Effector memory CD4-positive, alpha-beta T cell (primary cell): Measurements from ENCODE around the gene FAM72D.
"Not testable (repeated sequence)": the region's sequence is repeated elsewhere in the genome, so short reads cannot be mapped to it uniquely, and the experiment has no call there.

Experiments
- DNase-seq, 3 donors: peaks; one replicate each; pipeline ENCODE4 v3.0.0-alpha.2; 2020
- H3K27ac ChIP-seq: 2 replicates; pipeline ENCODE4 v1.7.0; 2013; ENCODE audit warnings: mild to moderate bottlenecking, low read length, moderate library complexity; ENCODE audit not compliant: insufficient read depth, poor library complexity, severe bottlenecking
- H3K27me3 ChIP-seq: replicated peaks from 2 replicates; pipeline ENCODE4 v1.7.0; 2013; ENCODE audit warnings: mild to moderate bottlenecking, low read length; ENCODE audit not compliant: insufficient read depth, control insufficient read depth, poor library complexity, severe bottlenecking
- H3K36me3 ChIP-seq: 2 replicates; pipeline ENCODE4 v1.7.0; 2013; ENCODE audit warnings: mild to moderate bottlenecking, low read length, moderate library complexity; ENCODE audit not compliant: control insufficient read depth, insufficient read depth
- H3K4me1 ChIP-seq: 2 replicates; pipeline ENCODE4 v1.7.0; 2013; ENCODE audit warnings: low read length, mild to moderate bottlenecking; ENCODE audit not compliant: control insufficient read depth, insufficient read depth, poor library complexity, severe bottlenecking
- H3K4me3 ChIP-seq: 2 replicates; pipeline ENCODE4 v1.7.0; 2013; ENCODE audit warnings: low read length, low read depth, mild to moderate bottlenecking; ENCODE audit not compliant: insufficient read depth, poor library complexity, severe bottlenecking
- H3K9me3 ChIP-seq: 2 replicates; pipeline ENCODE4 v1.7.0; 2013; ENCODE audit warnings: mild to moderate bottlenecking, low read length, moderate library complexity; ENCODE audit not compliant: control insufficient read depth

The FAM72D gene

DNA sequence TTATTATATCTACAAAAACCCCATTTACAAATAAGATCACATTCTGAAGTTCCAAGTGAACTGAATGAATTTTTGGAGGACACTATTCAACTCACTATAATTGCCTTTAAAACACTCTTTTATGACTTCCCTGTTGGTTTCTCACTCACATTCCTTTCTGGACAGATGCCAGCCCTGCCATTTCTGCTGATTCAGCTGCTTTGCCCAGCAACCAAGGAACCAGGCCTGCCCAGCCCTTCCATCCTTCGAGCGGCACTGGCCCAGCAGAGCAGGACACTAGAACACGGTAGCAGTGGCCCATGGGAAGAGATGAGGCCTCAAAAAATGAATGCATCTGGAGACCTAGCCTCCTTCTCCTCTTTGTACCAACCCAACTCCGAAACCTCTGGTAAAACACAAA lies 50.5 kb downstream of the FAM72D start:
- not testable (repeated sequence) for H3K4me1 ChIP-seq, H3K27ac ChIP-seq

DNA sequence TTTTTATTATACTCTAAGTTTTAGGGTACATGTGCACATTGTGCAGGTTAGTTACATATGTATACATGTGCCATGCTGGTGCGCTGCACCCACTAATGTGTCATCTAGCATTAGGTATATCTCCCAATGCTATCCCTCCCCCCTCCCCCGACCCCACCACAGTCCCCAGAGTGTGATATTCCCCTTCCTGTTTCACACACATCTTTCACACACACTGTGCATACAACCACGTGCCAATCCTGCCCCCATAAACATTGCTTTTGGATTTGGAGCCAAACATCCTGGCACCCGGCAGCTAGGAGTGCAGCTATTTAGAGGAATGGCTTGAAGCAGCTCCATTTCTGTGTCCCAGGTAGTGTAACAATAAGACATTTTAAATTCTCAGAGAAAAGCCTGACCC lies 51.4 kb downstream of the FAM72D start:
- not testable (repeated sequence) for H3K36me3 ChIP-seq, H3K9me3 ChIP-seq, H3K4me1 ChIP-seq, H3K4me3 ChIP-seq, DNase-seq, H3K27ac ChIP-seq, H3K27me3 ChIP-seq

More for the DNA sequence above, 50.5 kb downstream of the FAM72D start:
- not testable (repeated sequence) for H3K27me3 ChIP-seq, H3K36me3 ChIP-seq, H3K9me3 ChIP-seq, DNase-seq, H3K4me3 ChIP-seq

GRCh38 chr1:145155421-145155820 lies 59.6 kb downstream of the FAM72D start:
- not testable (repeated sequence) for H3K4me3 ChIP-seq, H3K4me1 ChIP-seq

DNA sequence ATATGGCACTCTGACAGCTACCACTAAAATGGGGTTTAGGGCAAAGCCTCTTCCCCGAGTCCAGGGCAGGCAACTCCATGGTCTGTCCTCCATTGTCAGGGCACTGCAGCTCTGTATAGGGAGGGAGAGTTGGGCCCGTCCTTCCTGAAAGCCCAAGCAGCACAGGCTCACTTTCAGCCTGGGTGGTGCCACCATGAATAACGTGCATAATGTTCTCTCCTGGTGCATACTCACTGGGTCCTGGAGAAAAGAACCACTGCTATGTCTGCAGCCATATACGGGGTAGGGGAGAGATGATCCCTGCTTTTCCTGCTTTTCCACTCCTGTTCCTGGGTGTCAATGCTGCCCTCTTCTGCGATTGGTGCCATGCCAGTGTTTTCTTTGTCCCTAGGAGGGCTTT lies 60.1 kb downstream of the FAM72D start:
- not testable (repeated sequence) for H3K4me3 ChIP-seq, H3K4me1 ChIP-seq, H3K27ac ChIP-seq, H3K27me3 ChIP-seq, H3K36me3 ChIP-seq, H3K9me3 ChIP-seq, DNase-seq

More at GRCh38 chr1:145155421-145155820, 59.6 kb downstream of the FAM72D start:
- H3K36me3 ChIP-seq, H3K9me3 ChIP-seq, H3K27me3 ChIP-seq, H3K27ac ChIP-seq, DNase-seq: not testable (repeated sequence)

- not testable (repeated sequence) for H3K27ac ChIP-seq, H3K9me3 ChIP-seq, H3K36me3 ChIP-seq, H3K27me3 ChIP-seq, H3K4me1 ChIP-seq, H3K4me3 ChIP-seq
- peak in 1 of 3 donors; percentile 15 for DNase-seq
These were observed 61.3 kb downstream of the FAM72D start for GRCh38 chr1:145156891-145157610.

DNA sequence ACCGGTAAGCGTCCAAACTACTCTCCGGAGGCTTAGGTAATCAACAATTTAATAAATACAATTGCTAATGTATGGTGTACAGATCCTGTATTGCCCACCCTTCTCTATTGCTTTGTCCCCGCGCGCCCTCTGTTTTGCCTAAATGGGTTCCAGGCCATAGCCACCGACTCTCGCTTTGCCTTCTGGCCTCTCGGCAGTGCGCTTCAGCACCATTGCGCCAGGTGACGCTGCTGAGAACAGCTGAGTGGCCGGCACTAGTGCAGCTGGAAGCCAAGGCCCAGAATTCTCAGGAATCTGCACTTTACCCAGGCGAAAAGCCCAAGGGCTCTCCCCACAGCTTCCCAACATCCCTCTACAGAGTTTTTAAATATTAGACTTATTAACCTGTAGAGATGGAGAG lies 61.9 kb downstream of the FAM72D start:
- H3K27me3 ChIP-seq, H3K4me1 ChIP-seq, H3K36me3 ChIP-seq, H3K9me3 ChIP-seq, H3K4me3 ChIP-seq, H3K27ac ChIP-seq, DNase-seq: not testable (repeated sequence)

- DNase-seq, H3K4me3 ChIP-seq, H3K27me3 ChIP-seq, H3K36me3 ChIP-seq, H3K27ac ChIP-seq, H3K9me3 ChIP-seq, H3K4me1 ChIP-seq: not testable (repeated sequence)
These were observed 65.4 kb downstream of the FAM72D start for GRCh38 chr1:145161046-145161752.
